HepG2 (cell line): Measurements from ENCODE around the gene FNDC10. TPM values are rescaled to one million over a fixed set of nuclear protein-coding genes. Genes with fewer than 3 reads are reported as not detected.

Experiments used
- ATAC-seq: fragments of 200-7000 bp; cut with Tn5 transposase; 3 replicates; pipeline ENCODE4 v1.9.1; 2020; ENCODE audit warnings: mild to moderate bottlenecking, moderate library complexity
- BruUV-seq: library from RNA; stranded (reverse); fragments of 400-500 nt; replicated peaks from 2 replicates; lab custom pipeline; 2021; lab: Mats Ljungman, UMichigan
- CTCF ChIA-PET: fragments of 300-600 bp; formaldehyde crosslinking; extraction: SDS; loops from one replicate; lab custom pipeline; 2021; ENCODE audit warnings: low total read pairs, inconsistent platforms, low intra/inter-chr PET ratio; lab: Yijun Ruan, JAX
- POLR2A ChIA-PET: fragments of 350-600 bp; sonication (Branson Sonifier 250); formaldehyde crosslinking; loops from one replicate; lab custom pipeline; 2020; ENCODE audit warnings: antibody characterized with exemption, inconsistent platforms; lab: Yijun Ruan, JAX
- DNase-seq: peaks from one replicate; pipeline ENCODE4 v3.0.0-alpha.2; 2015; ENCODE audit warnings: low spot score
- FAIRE-seq: peaks from 3 replicates; lab custom pipeline; 2011; peaks lifted over from hg19 to GRCh38; lab: Jason Lieb, UNC
- H2AFZ ChIP-seq: one replicate; pipeline ENCODE4 v1.6.1; 2011; ENCODE audit warnings: low read length, inconsistent platforms
- H3K27ac ChIP-seq: fragments of 300-600 bp; 3 replicates; pipeline ENCODE4 v1.8.0; 2011; ENCODE audit warnings: mixed run types, mild to moderate bottlenecking, mixed read lengths, low read length, inconsistent platforms; ENCODE audit not compliant: insufficient read depth; ENCODE audit errors: extremely low read length
- H3K27me3 ChIP-seq, 2 experiments: fragments of 200-600 bp in 1 of 2; 2 replicates in 1 of 2; 3 replicates in 1 of 2; pipeline versions ENCODE4 v1.6.0 to v1.8.0; 2011; ENCODE audit warnings: low read length in 2 of 2, mild to moderate bottlenecking in 2 of 2, moderate library complexity in 2 of 2, inconsistent platforms in 1 of 2; ENCODE audit not compliant: insufficient read depth in 2 of 2, control insufficient read depth in 1 of 2
- H3K36me3 ChIP-seq, 2 experiments: fragments of 200-600 bp in 1 of 2; replicated peaks in 1 of 2; 2 replicates in 1 of 2; 3 replicates in 1 of 2; pipeline versions ENCODE4 v1.5.1 to v1.8.0; 2011; ENCODE audit warnings: low read length in 2 of 2, inconsistent platforms in 1 of 2; ENCODE audit not compliant: insufficient read depth in 2 of 2, control insufficient read depth in 1 of 2
- H3K4me1 ChIP-seq: 2 replicates; pipeline ENCODE4 v1.5.1; 2012; ENCODE audit warnings: low read length, inconsistent platforms; ENCODE audit not compliant: insufficient read depth
- H3K4me2 ChIP-seq: 2 replicates; pipeline ENCODE4 v1.6.0; 2011; ENCODE audit warnings: low read depth, low read length, inconsistent platforms
- H3K4me3 ChIP-seq, 3 experiments: fragments of 200-600 bp in 1 of 3; sonication (generic), shearing (Covaris generic) in 1 of 3; replicated peaks in 1 of 3; 2 replicates each; pipeline ENCODE4 v1.5.1; 2011 to 2016; ENCODE audit warnings: low read length in 3 of 3, inconsistent platforms in 2 of 3, low read depth in 2 of 3, mild to moderate bottlenecking in 2 of 3, control low read depth in 1 of 3, mixed read lengths in 1 of 3; ENCODE audit not compliant: insufficient read depth in 1 of 3
- H3K79me2 ChIP-seq: one replicate; pipeline ENCODE4 v1.6.1; 2011; ENCODE audit warnings: low read length, inconsistent platforms; ENCODE audit not compliant: insufficient read depth
- H3K9ac ChIP-seq: 2 replicates; pipeline ENCODE4 v1.6.0; 2011; ENCODE audit warnings: mild to moderate bottlenecking, low read depth, low read length, inconsistent platforms; ENCODE audit not compliant: insufficient read depth
- H3K9me3 ChIP-seq: 2 replicates; pipeline ENCODE4 v1.5.1; 2012; ENCODE audit warnings: mild to moderate bottlenecking, low read length
- H4K20me1 ChIP-seq: 2 replicates; pipeline ENCODE4 v1.6.0; 2011; ENCODE audit warnings: inconsistent platforms, mild to moderate bottlenecking, low read length, moderate library complexity; ENCODE audit not compliant: insufficient read depth
- ASH2L ChIP-seq: fragments of 300-600, 200-600 bp; sonication (generic); IDR thresholded peaks from 2 replicates; pipeline ENCODE4 v1.7.0; 2017; ENCODE audit warnings: low read depth, mild to moderate bottlenecking, moderate library complexity, mixed read lengths, low read length; ENCODE audit not compliant: insufficient read length
- KDM5A ChIP-seq: fragments of 200-600 bp; sonication (generic); IDR thresholded peaks from 2 replicates; pipeline ENCODE4 v1.7.0; 2018; ENCODE audit warnings: antibody characterized with exemption, mild to moderate bottlenecking, low read length, borderline replicate concordance
- MBD4 ChIP-seq: IDR thresholded peaks from 2 replicates; pipeline ENCODE4 v1.6.1; 2012; ENCODE audit warnings: low read length, inconsistent platforms, borderline replicate concordance
- MLX ChIP-seq: IDR thresholded peaks from 2 replicates; pipeline ENCODE4 v1.6.1; 2016
- SYNCRIP ChIP-seq: fragments of 200-400 bp; formaldehyde crosslinking; IDR thresholded peaks from 2 replicates; pipeline ENCODE4 v1.6.1; 2018; ENCODE audit warnings: mild to moderate bottlenecking, low read depth, low read length; ENCODE audit not compliant: insufficient read depth
- TMF1 ChIP-seq: sonication (generic); formaldehyde crosslinking; IDR thresholded peaks from 2 replicates; pipeline ENCODE4 v1.8.1; 2022; ENCODE audit warnings: low read depth, missing genetic modification reagents
- TOPORS ChIP-seq: sonication (generic); formaldehyde crosslinking; IDR thresholded peaks from 2 replicates; pipeline ENCODE4 v1.8.0; 2023; ENCODE audit warnings: mild to moderate bottlenecking, missing genetic modification reagents
- ZBTB1 ChIP-seq: sonication (generic); formaldehyde crosslinking; IDR thresholded peaks from 2 replicates; pipeline ENCODE4 v1.4.0; 2020; ENCODE audit warnings: missing genetic modification reagents, borderline replicate concordance
- ZFY ChIP-seq: sonication (generic); formaldehyde crosslinking; IDR thresholded peaks from 2 replicates; pipeline ENCODE4 v1.4.0; 2020; ENCODE audit warnings: missing genetic modification reagents
- ZIK1 ChIP-seq: sonication (generic); formaldehyde crosslinking; IDR thresholded peaks from 2 replicates; pipeline ENCODE4 v1.5.0; 2020; ENCODE audit warnings: mild to moderate bottlenecking, low read depth, missing genetic modification reagents, borderline replicate concordance
- ZNF18 ChIP-seq: sonication (generic); formaldehyde crosslinking; IDR thresholded peaks from 2 replicates; pipeline ENCODE4 v1.8.0; 2022; ENCODE audit warnings: mild to moderate bottlenecking, missing genetic modification reagents; ENCODE audit not compliant: insufficient replicate concordance
- ZNF280B ChIP-seq: sonication (generic); formaldehyde crosslinking; IDR thresholded peaks from 2 replicates; pipeline ENCODE4 v1.5.0; 2020; ENCODE audit warnings: missing genetic modification reagents, mild to moderate bottlenecking, borderline replicate concordance
- ZNF431 ChIP-seq: sonication (generic); formaldehyde crosslinking; IDR thresholded peaks from 2 replicates; pipeline ENCODE4 v1.9.0; 2022; ENCODE audit warnings: missing genetic modification reagents, low read depth, mild to moderate bottlenecking, borderline replicate concordance
- ZNF501 ChIP-seq: sonication (generic); formaldehyde crosslinking; IDR thresholded peaks from 2 replicates; pipeline ENCODE4 v1.5.1; 2020; ENCODE audit warnings: mild to moderate bottlenecking, moderate library complexity, missing genetic modification reagents
- ZNF530 ChIP-seq: sonication (generic); formaldehyde crosslinking; IDR thresholded peaks from 2 replicates; pipeline ENCODE4 v1.5.0; 2020; ENCODE audit warnings: low read depth, mild to moderate bottlenecking, missing genetic modification reagents
- ZNF614 ChIP-seq: IDR thresholded peaks from 2 replicates; pipeline ENCODE4 v1.6.1; 2018; ENCODE audit warnings: missing biosample characterization, missing genetic modification reagents, inconsistent platforms, borderline replicate concordance
- ZNF652 ChIP-seq: IDR thresholded peaks from 2 replicates; pipeline ENCODE4 v1.6.1; 2016; ENCODE audit warnings: low read depth, borderline replicate concordance
- ZNF777 ChIP-seq: sonication (generic); formaldehyde crosslinking; IDR thresholded peaks from 2 replicates; pipeline ENCODE4 v1.4.0; 2020; ENCODE audit warnings: missing genetic modification reagents
- WGBS: methylation state at CpG from one replicate; pipeline ENCODE4 v1.1.6; 2017; ENCODE audit warnings: low lambda C conversion rate; 5-methylcytosine and 5-hydroxymethylcytosine counted together
- in situ Hi-C: cut with HindIII; loops from 2 replicates; pipeline ENCODE4 v1.10.0; 2017; ENCODE audit warnings: low pct_unique_long_range_greater_than_20kb; ENCODE audit not compliant: extremely low pct_ligation_motif_present
- intact Hi-C: fragments of 100-400 bp; cut with micrococcal nuclease; formaldehyde crosslinking; loops from one replicate; pipeline ENCODE4 v1.10.0; 2022; ENCODE audit not compliant: unreplicated experiment
- polyA plus RNA-seq, 8 experiments: library from polyadenylated mRNA; depleted of rRNA in 3 of 8; stranded (reverse) in 7 of 8; unstranded in 1 of 8; fragments of >200 nt; fragmentation: Illumina TruSeq in 4 of 8; extraction: Trizol in 4 of 8; gene quantifications; 2 replicates each; pipeline versions ENCODE4 v1.2.1 to v1.2.3, GENCODE V29; 2011 to 2016; ENCODE audit warnings: low read depth in 4 of 8, missing spikeins in 1 of 8, mixed read lengths in 1 of 8; ENCODE audit not compliant: insufficient read depth in 1 of 8
- total RNA-seq, 5 experiments: library from RNA; depleted of rRNA; stranded (reverse); fragments of >200 nt; fragmentation: Illumina TruSeq; extraction: Trizol; gene quantifications; 2 replicates each; pipeline ENCODE4 v1.2.3, GENCODE V29; 2016; ENCODE audit warnings: low read depth in 1 of 5

FNDC10 gene
- total and polyA plus RNA-seq, 2 of the 13 experiments (the other 11 are each of a cell fraction or from before 2014, with no cell fraction given), result 2.2 to 2.5 TPM

- CTCF ChIA-PET, result no interaction called here
- DNase-seq (no peak), FAIRE-seq (no peak), ATAC-seq (peak; percentile 1; the same call in 2 of the 3 replicates)
- BruUV-seq, result no TSS peak
- Histone ChIP-seq H3K4me1 (peaks cover 36% of the 10 kb centered on the region), H3K36me3 (peaks cover 1 to 14% of the 10 kb centered on the region in 2 experiments; a peak in 2 of 5 replicates), H3K79me2 (peaks cover 18% of the 10 kb centered on the region), H3K9ac (peak overlapping the region; percentile 100), H3K27ac (peak overlapping the region; percentile 99), H4K20me1 (peaks cover 8% of the 10 kb centered on the region; the same call in 1 of the 2 replicates), H2AFZ (no peak overlapping the region), H3K4me3 (peak overlapping the region; percentile 90 to 100 (median 98)), H3K27me3 (no peaks in the 10 kb centered on the region; a peak in 1 of 5 replicates), H3K9me3 (no peaks in the 10 kb centered on the region), H3K4me2 (peak overlapping the region; percentile 91)
- no CpG with 5 or more reads among the region's 80 CpGs for WGBS
- POLR2A ChIA-PET, result interaction anchor here (0.8 to 3.3 kb wide), 7 partner anchors 19 to 183 kb away, joined by 3 to 29 read pairs (median 4); no protein-coding TSS in a partner anchor
- intact Hi-C loops, result no loop called here
- in situ Hi-C loops, result loop anchor here (5.0 kb wide), 1 partner anchor 39 kb away; no protein-coding TSS in a partner anchor
- TF ChIP-seq MBD4 (no peak), ZNF18 (CRISPR knock-in tag) (peak; percentile 46), ASH2L (peak; percentile 5), ZNF530 (CRISPR knock-in tag) (no peak), SYNCRIP (no peak), MLX (CRISPR knock-in tag) (no peak), TOPORS (CRISPR knock-in tag) (0 out of 2 replicates have a peak, but pooled peaks have one; percentile 8), KDM5A (0 out of 2 replicates have a peak, but pooled peaks have one; percentile 8), ZNF652 (CRISPR knock-in tag) (no peak), ZFY (CRISPR knock-in tag) (peak; percentile 13; the same call in 1 of the 2 replicates), ZNF431 (CRISPR knock-in tag) (no peak), ZIK1 (CRISPR knock-in tag) (no peak), ZNF614 (no peak), ZBTB1 (CRISPR knock-in tag) (no peak), ZNF777 (CRISPR knock-in tag) (peak; percentile 36; the same call in 1 of the 2 replicates), TMF1 (CRISPR knock-in tag) (0 out of 2 replicates have a peak, but pooled peaks have one; percentile 3), ZNF280B (CRISPR knock-in tag) (0 out of 2 replicates have a peak, but pooled peaks have one; percentile 10), ZNF501 (no peak)
Measured at GRCh38 chr1:1616045-1616790, 16.3 kb upstream of the FNDC10 start.
